NCI-H146 (cell line): Measurements from ENCODE around the gene HPN.
"Not testable (repeated sequence)": the region's sequence is repeated elsewhere in the genome, so short reads cannot be mapped to it uniquely, and the experiment has no call there.

Experiments
- DNase-seq: peaks from one replicate; lab custom pipeline; 2025; lab: John Stamatoyannopoulos, UW

The HPN gene

DNA sequence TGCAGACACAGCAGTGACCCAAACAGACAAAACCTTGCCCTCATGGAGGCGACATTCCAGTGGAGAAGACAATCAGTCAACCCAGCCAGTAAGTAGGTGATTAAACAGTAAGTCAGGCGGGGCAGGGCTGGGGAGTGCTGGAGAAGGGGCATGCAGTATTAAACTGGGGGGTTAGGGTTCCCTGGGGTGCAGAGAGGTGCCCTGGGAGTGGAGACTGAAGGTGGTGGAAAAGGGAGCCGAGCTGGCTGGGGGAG lies 42.9 kb downstream of the HPN start:
- DNase-seq = no peak

DNA sequence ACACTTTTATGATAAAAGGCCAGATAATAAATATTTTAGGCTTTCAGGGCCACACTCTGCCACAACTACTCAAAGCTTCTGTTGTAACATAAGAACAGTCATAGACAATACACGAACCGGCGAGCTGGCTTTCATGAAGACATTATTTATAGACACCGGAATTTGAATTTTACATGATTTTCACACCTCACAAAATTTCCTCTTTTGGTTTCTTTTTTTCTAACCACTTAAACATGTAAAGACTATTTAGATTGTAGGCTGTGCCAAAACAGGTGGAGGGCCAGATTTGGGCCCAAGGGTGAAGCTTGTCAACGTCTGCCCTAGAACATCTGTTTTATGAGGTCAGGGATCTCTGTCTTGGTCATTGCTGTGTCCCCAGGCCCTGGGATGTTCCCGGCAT lies 44.4 kb downstream of the HPN start:
- no peak for DNase-seq

DNA sequence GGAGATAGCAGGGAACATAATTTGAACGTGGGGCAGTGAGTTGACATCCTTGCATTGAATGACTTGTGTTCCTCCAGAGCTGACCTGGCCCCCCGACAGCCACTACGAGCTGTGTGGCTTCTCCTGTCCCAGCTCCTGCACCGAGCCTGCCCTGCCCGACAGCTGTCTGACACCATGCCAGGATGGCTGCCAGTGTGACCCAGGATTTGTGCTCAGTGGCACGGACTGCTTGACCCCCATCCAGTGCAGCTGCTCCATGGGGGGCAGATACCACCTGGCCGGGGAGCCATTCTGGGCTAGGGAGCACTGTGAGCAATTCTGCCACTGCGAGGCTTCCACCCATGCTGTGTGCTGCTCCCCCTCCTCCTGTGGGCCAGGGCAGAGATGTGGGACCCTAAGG lies 44.9 kb downstream of the HPN start:
- DNase-seq = no peak

- DNase-seq = no peak
Measured at GRCh38 chr19:35087393-35087792, 45.9 kb downstream of the HPN start.

- no peak for DNase-seq
Measured at GRCh38 chr19:35088131-35088913, 46.8 kb downstream of the HPN start.

DNA sequence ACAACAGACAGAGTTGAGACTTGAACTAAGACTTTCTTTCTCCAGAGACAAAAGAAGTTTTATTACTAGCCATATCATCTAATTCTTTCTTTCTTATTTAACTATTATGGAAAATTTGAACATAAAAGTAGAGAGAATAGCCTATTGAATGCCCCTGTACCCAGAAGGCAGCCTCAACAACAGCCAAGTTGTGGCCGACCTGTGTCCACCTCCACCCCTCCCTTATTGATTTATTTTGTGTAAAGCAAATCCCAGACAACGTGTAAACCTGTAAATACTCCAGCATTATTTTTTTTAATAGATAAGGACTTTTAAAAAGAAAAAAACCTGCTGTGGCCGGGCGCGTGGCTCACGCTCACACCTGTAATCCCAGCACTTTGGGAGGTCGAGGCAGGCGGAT lies 48.0 kb downstream of the HPN start:
- DNase-seq = no peak

- DNase-seq = no peak
Measured at GRCh38 chr19:35090160-35090505, 48.6 kb downstream of the HPN start.

GRCh38 chr19:35090506-35091214 lies 49.1 kb downstream of the HPN start:
- peak; percentile 55 for DNase-seq

DNA sequence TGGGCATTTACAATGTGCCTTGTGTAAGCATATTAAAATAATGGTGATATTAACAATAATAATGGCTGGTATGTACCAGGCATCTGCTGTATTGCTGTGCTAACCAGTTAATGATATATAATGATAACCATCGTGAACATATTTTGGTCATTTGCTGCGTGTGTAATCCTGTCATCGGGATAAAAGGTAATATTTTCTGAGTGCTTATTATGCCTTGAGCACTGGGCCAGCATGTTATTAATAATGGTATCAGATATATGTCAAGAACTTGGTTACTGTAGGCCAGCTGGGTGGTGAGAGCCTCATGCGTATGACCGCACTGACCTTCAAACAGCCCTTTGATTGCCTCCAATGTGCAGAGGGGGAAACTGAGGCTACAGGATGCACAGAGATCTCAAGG lies 51.9 kb downstream of the HPN start:
- DNase-seq = no peak

DNA sequence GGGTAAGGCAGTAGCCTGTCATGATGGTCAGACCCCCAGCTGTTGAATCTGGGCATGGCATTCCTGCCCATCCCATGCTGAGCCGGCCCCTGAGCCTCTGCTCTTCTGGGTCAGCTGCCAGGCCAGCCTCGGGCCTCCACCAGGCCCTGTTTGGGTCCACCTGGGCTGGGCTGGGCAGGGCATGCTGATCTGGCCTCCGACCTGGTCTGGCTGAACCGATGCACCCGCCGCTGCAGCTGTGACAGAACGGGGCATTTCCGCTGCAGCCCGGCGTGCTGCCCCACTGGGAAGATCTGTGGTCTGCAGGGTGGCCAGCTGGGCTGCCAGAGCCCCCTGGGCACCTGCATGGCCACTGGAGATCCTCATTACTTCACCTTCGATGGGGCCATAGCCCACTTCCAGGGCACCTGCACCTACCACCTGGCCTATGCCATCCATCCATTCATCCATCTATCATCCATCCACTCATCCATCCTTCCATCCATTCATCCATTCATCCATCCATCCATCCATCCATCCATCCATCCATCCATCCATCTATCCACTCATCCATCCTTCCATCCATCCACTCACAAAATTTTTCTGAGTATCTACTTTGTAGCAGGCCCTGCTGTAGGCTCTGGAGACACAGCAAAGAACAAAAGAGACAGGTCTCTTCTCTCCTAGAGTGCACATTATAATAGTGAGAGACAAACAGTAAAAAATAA lies 52.6 kb downstream of the HPN start:
- DNase-seq = no peak

GRCh38 chr19:35094656-35095055 lies 53.1 kb downstream of the HPN start:
- DNase-seq = no peak

DNA sequence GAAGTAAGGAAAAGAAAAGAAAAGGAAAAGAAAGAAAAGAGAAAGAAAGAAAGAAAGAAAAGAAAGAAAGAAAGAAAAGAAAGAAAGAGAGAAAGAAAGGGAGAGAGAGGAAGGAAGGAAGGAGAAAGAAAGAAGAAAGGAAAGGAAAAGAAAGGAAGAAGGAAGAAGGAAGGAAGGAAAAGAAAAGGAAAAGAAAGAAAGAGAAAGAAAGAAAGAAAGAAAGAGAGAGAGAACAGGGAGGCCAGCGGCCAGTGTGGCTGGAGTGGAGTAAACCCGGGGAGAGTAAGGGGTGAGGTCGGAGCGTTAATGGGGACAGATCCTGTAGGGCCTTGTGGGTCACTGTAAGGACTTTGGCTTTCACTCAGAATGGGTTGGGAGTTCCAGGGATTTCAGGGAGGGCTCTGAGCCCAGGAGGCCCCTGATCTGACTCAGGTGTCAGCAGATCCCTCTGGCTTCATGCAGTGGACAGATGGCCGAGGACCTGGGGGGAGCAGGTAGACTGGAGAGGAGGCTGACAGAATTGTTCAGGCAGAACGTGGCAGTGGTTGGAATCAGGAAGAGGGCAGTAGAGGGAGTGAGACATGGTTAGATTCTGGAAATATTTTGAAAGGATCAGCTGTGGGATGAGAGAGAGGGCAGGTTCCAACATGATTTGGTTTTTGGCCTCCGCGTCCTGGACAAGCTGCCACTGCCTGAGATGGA lies 54.3 kb downstream of the HPN start:
- DNase-seq = no peak

- DNase-seq = no peak
Measured at GRCh38 chr19:35098413-35099049, 57.0 kb downstream of the HPN start.

- no peak for DNase-seq
Measured at GRCh38 chr19:35099155-35099896, 57.8 kb downstream of the HPN start.

- no peak for DNase-seq
Measured at GRCh38 chr19:35099897-35100275, 58.4 kb downstream of the HPN start.

DNA sequence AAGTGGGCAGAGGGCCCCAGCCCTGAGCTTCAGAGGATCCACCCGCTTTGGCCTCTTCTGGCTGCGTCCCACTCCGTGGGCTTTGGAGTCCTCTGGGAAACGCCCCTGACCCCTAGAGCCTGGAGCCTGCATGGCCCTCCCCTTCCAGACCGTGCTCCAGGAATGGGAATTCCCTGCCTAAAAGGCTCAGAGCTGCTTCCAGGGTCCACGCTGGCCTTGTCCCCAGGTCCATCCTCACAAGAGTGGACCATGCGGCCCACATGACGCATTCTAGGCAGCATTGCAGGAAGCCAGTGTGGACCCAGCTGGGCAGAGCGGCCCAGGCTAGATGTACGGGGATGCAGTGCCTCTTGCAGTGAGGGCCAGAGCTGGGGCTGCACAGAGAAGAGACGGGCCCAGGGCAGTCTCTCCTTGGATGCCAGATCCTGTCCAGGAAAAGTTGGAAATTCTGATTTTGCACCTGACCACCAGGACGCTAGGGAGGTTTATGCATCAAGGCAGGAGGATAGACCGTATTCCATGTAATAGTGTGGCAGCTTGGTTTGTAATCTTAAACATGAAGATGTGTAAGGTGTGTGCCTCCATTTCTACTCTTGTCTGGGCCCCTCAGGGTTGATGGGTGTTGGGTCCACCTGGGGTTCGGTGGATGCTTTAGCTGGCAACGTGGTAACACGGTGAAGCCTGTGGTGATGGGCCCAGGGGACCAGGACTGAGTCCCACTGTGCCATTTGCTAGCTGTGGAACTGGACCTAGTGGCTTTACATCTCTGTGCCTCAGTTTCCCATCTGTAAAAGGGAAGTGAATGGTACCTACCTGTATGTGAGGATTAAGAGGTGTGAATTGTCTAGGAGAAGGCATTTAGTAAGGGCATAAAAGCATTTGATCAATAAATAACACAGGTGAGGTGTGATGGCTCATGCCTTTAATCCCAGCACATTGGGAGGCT lies 59.3 kb downstream of the HPN start:
- no peak for DNase-seq

DNA sequence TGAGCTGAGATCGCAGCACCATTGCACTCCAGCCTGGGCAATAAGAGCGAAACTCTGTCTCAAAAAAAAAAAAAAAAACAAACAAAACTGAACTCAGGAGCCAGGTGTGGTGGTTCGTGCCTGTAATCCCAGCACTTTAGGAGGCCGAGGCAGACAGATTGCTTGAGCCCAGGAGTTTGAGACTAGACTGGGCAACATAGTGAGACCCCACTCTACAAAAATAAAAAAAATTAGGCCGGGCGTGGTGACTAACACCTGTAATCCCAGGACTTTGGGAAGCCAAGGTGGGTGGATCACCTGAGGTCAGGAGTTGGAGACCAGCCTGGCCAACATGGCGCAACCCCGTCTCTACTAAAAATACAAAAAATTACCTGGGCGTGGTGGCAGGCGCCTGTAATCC lies 60.4 kb downstream of the HPN start:
- DNase-seq = not testable (repeated sequence)

DNA sequence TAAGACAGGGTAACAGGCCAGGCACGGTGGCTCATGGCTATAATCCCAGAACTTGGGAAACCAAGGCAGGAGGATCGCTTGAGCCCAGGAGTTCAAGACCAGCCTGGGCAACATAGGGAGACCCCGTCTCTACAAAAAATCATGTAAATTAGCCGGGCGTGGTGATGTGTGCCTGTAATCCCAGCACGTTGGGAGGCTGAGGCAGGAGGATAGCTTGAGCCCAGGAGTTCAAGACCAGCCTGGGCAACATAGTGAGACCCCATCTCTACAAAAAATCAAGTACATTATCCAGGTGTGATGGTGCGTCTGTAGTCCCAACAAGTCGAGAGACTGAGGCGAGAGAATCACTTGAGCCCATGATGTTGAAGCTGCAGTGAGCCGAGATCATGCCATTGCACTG lies 62.1 kb downstream of the HPN start:
- not testable (repeated sequence) for DNase-seq

GRCh38 chr19:35104361-35104760 lies 62.8 kb downstream of the HPN start:
- no peak for DNase-seq

DNA sequence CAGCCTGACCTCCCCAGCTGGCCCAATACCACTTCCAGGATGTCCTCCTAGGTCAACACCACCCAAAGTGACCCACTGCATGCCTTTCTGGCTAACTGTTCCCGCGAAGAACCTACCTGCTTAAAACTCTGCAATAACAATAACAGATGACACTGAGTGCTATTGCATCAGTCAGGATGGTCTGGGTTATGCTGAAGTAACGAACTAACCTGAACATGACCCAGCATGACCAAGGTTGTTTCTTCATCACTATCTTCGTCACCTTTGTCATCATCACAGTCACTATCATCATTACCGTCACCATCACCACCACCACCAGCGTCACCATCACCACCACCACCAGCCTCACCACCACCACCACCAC lies 63.5 kb downstream of the HPN start:
- no peak for DNase-seq
